Endothelial cell of umbilical vein (primary cell): ENCODE results near the gene CRLF1. TPM values are rescaled to one million over a fixed set of nuclear protein-coding genes. Genes with fewer than 3 reads are reported as not detected.

Experiments used
- BruUV-seq: library from RNA; stranded (reverse); fragments of 400-500 nt; replicated peaks from 2 replicates; lab custom pipeline; 2021; lab: Mats Ljungman, UMichigan
- CTCF ChIA-PET: fragments of 300-600, 350-600 bp; sonication (Branson Sonifier 250); formaldehyde crosslinking; loops from one replicate; lab custom pipeline; 2021; ENCODE audit warnings: antibody characterized with exemption, inconsistent platforms; lab: Charles Lee
- POLR2A ChIA-PET: fragments of 300-600, 350-600 bp; sonication (Branson Sonifier 250); formaldehyde crosslinking; loops from one replicate; lab custom pipeline; 2021; ENCODE audit warnings: antibody characterized with exemption, inconsistent platforms; lab: Charles Lee
- DNase-seq: peaks from one replicate; pipeline ENCODE4 v3.0.0-alpha.2; 2011; ENCODE audit warnings: low read depth, low spot score
- FAIRE-seq: peaks from 2 replicates; lab custom pipeline; 2011; peaks lifted over from hg19 to GRCh38; lab: Jason Lieb, UNC
- H2AFZ ChIP-seq: 2 replicates; pipeline ENCODE4 v1.6.0; 2012; ENCODE audit warnings: low read depth, low read length, control low read depth, inconsistent platforms
- H3K27ac ChIP-seq: 2 replicates; pipeline ENCODE4 v1.5.1; 2011; ENCODE audit warnings: low read depth, mild to moderate bottlenecking, control low read depth, low read length, moderate library complexity; ENCODE audit not compliant: insufficient read depth
- H3K27me3 ChIP-seq, 2 experiments: 2 replicates each; pipeline versions ENCODE4 v1.6.0 to v1.6.1; 2011; ENCODE audit warnings: low read length in 2 of 2, mixed read lengths in 1 of 2; ENCODE audit not compliant: control insufficient read depth in 2 of 2, insufficient read depth in 2 of 2
- H3K36me3 ChIP-seq, 2 experiments: 2 replicates in 1 of 2; 3 replicates in 1 of 2; pipeline ENCODE4 v1.5.1; 2011; ENCODE audit warnings: low read length in 2 of 2, mild to moderate bottlenecking in 1 of 2, moderate library complexity in 1 of 2; ENCODE audit not compliant: control insufficient read depth in 2 of 2, insufficient read depth in 2 of 2; ENCODE audit errors: extremely low read depth in 1 of 2
- H3K4me1 ChIP-seq: 3 replicates; pipeline ENCODE4 v1.5.1; 2011; ENCODE audit warnings: mild to moderate bottlenecking, low read length; ENCODE audit not compliant: control insufficient read depth, insufficient read depth; ENCODE audit errors: extremely low read depth
- H3K4me2 ChIP-seq: 2 replicates; pipeline ENCODE4 v1.6.1; 2011; ENCODE audit warnings: low read length, control low read depth, mixed read lengths; ENCODE audit not compliant: insufficient read depth
- H3K4me3 ChIP-seq, 3 experiments: fragments of 200-600 bp in 1 of 3; sonication (generic), shearing (Covaris generic) in 1 of 3; replicated peaks in 1 of 3; 2 replicates each; pipeline ENCODE4 v1.5.1; 2011 to 2016; ENCODE audit warnings: control low read depth in 3 of 3, low read length in 3 of 3, mild to moderate bottlenecking in 2 of 3, inconsistent platforms in 1 of 3, low read depth in 1 of 3, moderate library complexity in 1 of 3; ENCODE audit not compliant: insufficient read depth in 1 of 3
- H3K79me2 ChIP-seq: 2 replicates; pipeline ENCODE4 v1.6.0; 2012; ENCODE audit warnings: low read length, inconsistent platforms; ENCODE audit not compliant: control insufficient read depth, insufficient read depth
- H3K9ac ChIP-seq: replicated peaks from 2 replicates; pipeline ENCODE3; 2011; ENCODE audit warnings: low read length, control low read depth; ENCODE audit not compliant: insufficient read depth; ENCODE audit errors: extremely low read depth
- H3K9me1 ChIP-seq: replicated peaks from 3 replicates; pipeline ENCODE4 v1.6.0; 2011; ENCODE audit warnings: mild to moderate bottlenecking, low read length; ENCODE audit not compliant: control insufficient read depth, insufficient read depth; ENCODE audit errors: extremely low read depth
- H3K9me3 ChIP-seq: replicated peaks from 2 replicates; pipeline ENCODE4 v1.5.1; 2012; ENCODE audit warnings: low read length, inconsistent platforms; ENCODE audit not compliant: control insufficient read depth, insufficient read depth
- H4K20me1 ChIP-seq: replicated peaks from 2 replicates; pipeline ENCODE3; 2011; ENCODE audit warnings: mild to moderate bottlenecking, low read length; ENCODE audit not compliant: control insufficient read depth, insufficient read depth; ENCODE audit errors: extremely low read depth
- CTCF ChIP-seq, 2 donors: IDR thresholded peaks; 1 replicate in 1 of 2; 2 replicates in 1 of 2; pipeline ENCODE4 v1.5.1; 2011; ENCODE audit warnings: low read length in 2 of 2, mild to moderate bottlenecking in 2 of 2, moderate library complexity in 2 of 2, control low read depth in 1 of 2, inconsistent platforms in 1 of 2, low read depth in 1 of 2; ENCODE audit not compliant: insufficient read depth in 1 of 2; ENCODE audit errors: extremely low read depth in 1 of 2
- EZH2 ChIP-seq: IDR thresholded peaks from 2 replicates; pipeline ENCODE4 v1.6.1; 2012; ENCODE audit warnings: borderline replicate concordance, low read depth, mild to moderate bottlenecking, moderate library complexity, low read length, inconsistent platforms; ENCODE audit not compliant: severe bottlenecking
- FOS ChIP-seq: IDR thresholded peaks from 2 replicates; pipeline ENCODE4 v1.6.1; 2011; ENCODE audit warnings: mild to moderate bottlenecking, low read length, moderate library complexity, borderline replicate concordance; ENCODE audit not compliant: insufficient read depth
- JUN ChIP-seq: IDR thresholded peaks from 2 replicates; pipeline ENCODE4 v1.6.1; 2011; ENCODE audit warnings: borderline replicate concordance, low read depth; ENCODE audit not compliant: insufficient read length, insufficient read depth
- MAX ChIP-seq: IDR thresholded peaks from 2 replicates; pipeline ENCODE4 v1.6.1; 2011; ENCODE audit not compliant: insufficient read depth, insufficient read length
- POLR2A ChIP-seq: IDR thresholded peaks from 2 replicates; pipeline ENCODE4 v1.6.1; 2012; ENCODE audit warnings: low read depth, mild to moderate bottlenecking, control low read depth, low read length
- POLR2AphosphoS5 ChIP-seq: IDR thresholded peaks from 2 replicates; pipeline ENCODE4 v1.6.1; 2012; ENCODE audit warnings: low read depth, mild to moderate bottlenecking, control low read depth, low read length, moderate library complexity; ENCODE audit not compliant: insufficient read depth
- dilution Hi-C: fragments of 300-500 bp; cut with MboI; formaldehyde crosslinking; loops from one replicate; pipeline ENCODE4 v1.15.0; 2019; ENCODE audit warnings: low sequenced_read_pairs; ENCODE audit not compliant: extremely low pct_ligation_motif_present
- intact Hi-C: fragments of 100-400 bp; cut with micrococcal nuclease; formaldehyde crosslinking; loops from one replicate; pipeline ENCODE4 v1.10.0; 2022
- polyA plus RNA-seq, 4 experiments: library from polyadenylated mRNA; depleted of rRNA in 3 of 4; stranded (reverse) in 3 of 4; unstranded in 1 of 4; fragments of >200 nt; gene quantifications; 2 replicates each; pipeline versions ENCODE4 v1.2.1 to v1.2.3, GENCODE V29; 2011 to 2012; ENCODE audit warnings: missing spikeins in 1 of 4
- total RNA-seq: library from RNA; stranded (reverse); gene quantifications from 2 replicates; pipeline ENCODE4 v1.2.3, GENCODE V29; 2021

CRLF1 gene
- total and polyA plus RNA-seq, 2 donors (not counting 3 experiments of a cell fraction or from before 2014, with no cell fraction given), result 0.18 TPM; not detected in 1

- dilution Hi-C loops (no loop called here), intact Hi-C loops (loop anchor here (1.0 kb wide), 3 partner anchors 17 to 66 kb away; partner anchors contain the start of genes ELL and UBA52)
- no TSS peak for BruUV-seq
Observed at GRCh38 chr19:18588611-18589379, 17.8 kb downstream of the CRLF1 start, which contains the start of gene REX1BD. Gene REX1BD (plus strand): TSS chr19:18588798. CDS start chr19:18588802, 4 bp downstream.

More at GRCh38 chr19:18588611-18589379, 17.8 kb downstream of the CRLF1 start, which contains the start of gene REX1BD:
- CTCF ChIA-PET, result interaction anchor here (0.6 to 3.4 kb wide), 36 partner anchors 9 to 331 kb away, joined by 3 to 24 read pairs (median 4); partner anchors contain the start of genes COPE, DDX49, ELL and KXD1
- DNase-seq (peak; percentile 85), FAIRE-seq (peak; percentile 87)
- POLR2A ChIA-PET, result interaction anchor here (0.7 to 1.4 kb wide), 4 partner anchors 17 to 69 kb away, joined by 3 to 5 read pairs (median 3); partner anchors contain the start of gene UBA52
- H4K20me1 ChIP-seq, result no peaks in the 10 kb centered on the region
- peaks cover 0 to 2% of the 10 kb centered on the region in 2 experiments for H3K36me3 ChIP-seq
- TF ChIP-seq MAX (no peak), CTCF (IDR thresholded peaks at IDR 0.05; ENCODE audit: extremely low read depth in 1 of 2, insufficient read depth in 1 of 2, low read depth in 1 of 2, low read length in 2 of 2) (peak; percentile 95 to 96), FOS (no peak), JUN (no peak), POLR2AphosphoS5 (peak; percentile 90), POLR2A (peak; percentile 87), EZH2 (no peak)
- peak within 1 kb of the TSS; percentile 68 for H3K4me2 ChIP-seq
- H3K27ac ChIP-seq, result peak within 1 kb of the TSS; percentile 16
- H3K4me3 ChIP-seq, result peak within 1 kb of the TSS; percentile 32 to 78 (median 65)
- no peaks in the 10 kb centered on the region for H3K9me1 ChIP-seq
- H3K9ac ChIP-seq, result peak within 1 kb of the TSS; percentile 56
- H3K79me2 ChIP-seq, result no peaks in the 10 kb centered on the region
- no peaks in the 10 kb centered on the region for H3K27me3 ChIP-seq
- no peaks in the 10 kb centered on the region for H3K9me3 ChIP-seq
- H2AFZ ChIP-seq, result peak within 1 kb of the TSS; percentile 92
- H3K4me1 ChIP-seq, result peaks cover 15% of the 10 kb centered on the region
